Astrocyte (in vitro differentiated cells and primary cell): ENCODE data around the gene LRIG3.

Experiments
- CTCF ChIP-seq: IDR thresholded peaks from 2 replicates; pipeline ENCODE4 v1.5.1; 2011; ENCODE audit warnings: low read depth, mild to moderate bottlenecking, inconsistent platforms, low read length, moderate library complexity; ENCODE audit not compliant: insufficient read depth
- EZH2 ChIP-seq: IDR thresholded peaks from 2 replicates; pipeline ENCODE4 v1.6.1; 2012; ENCODE audit warnings: mild to moderate bottlenecking, low read length, inconsistent platforms; ENCODE audit not compliant: insufficient read depth

GRCh38 chr12:58895053-58895452, 25.3 kb downstream of the LRIG3 start:
- no peak for TF ChIP-seq CTCF
- no peak for TF ChIP-seq EZH2
